Renal pelvis (tissue), 4 donors: ENCODE data around the gene CAMSAP1. TPM values are rescaled to one million over a fixed set of nuclear protein-coding genes. Genes with fewer than 3 reads are reported as not detected.

Experiments
- DNase-seq: peaks from one replicate; pipeline ENCODE4 v3.0.0-alpha.2; 2013
- polyA plus RNA-seq, 3 donors: library from polyadenylated mRNA; unstranded; fragments of 120-200 nt; gene quantifications; one replicate each; pipeline ENCODE4 v1.2.1, GENCODE V29; 2013; ENCODE audit not compliant: insufficient read length in 3 of 3

The CAMSAP1 gene
- polyA plus RNA-seq, 3 donors: 22.0 to 29.0 (median 26.0) TPM

- DNase-seq: no peak
These were observed 34.1 kb upstream of the CAMSAP1 start for GRCh38 chr9:135941288-135941995.

DNA sequence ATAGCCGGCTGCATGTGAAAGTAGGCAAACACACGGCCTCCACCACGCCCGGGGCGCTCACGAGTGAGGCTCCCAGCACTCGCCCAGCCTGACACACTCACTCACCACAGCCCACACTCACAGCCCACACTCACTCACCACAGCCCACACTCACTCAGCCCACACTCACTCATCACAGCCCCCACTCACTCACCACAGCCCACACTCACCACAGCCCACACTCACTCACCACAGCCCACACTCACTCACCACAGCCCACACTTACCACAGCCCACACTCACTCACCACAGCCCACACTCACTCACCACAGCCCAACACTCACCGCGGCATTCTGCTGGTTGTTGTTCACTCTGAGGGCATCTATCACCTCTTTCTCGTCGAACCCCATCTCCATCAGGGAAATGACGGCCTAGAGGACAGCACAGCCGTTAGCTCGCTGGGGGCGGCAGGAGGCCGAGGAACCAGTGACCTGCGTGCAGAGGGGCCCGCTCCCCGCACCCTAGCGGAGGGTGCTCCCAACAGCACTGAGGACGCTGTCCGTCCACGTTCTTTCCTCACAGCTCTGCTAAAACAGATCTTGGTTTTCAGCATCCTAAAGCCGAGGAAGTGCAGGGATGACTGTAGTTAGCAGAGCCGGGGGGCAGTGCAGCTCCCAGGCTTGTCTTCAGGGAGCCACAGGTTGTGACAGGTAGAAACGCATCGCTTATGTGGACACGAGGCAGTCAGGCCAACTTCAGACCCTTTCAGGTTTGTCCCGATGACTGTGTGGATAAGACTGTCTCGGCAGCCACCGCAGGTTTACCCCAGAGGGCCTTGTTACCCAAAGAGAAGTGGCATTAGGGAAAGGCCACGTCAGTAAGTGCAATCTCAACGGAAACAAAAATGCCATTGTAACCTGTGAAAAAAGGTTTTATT lies 32.3 kb upstream of the CAMSAP1 start:
- DNase-seq: no peak

DNA sequence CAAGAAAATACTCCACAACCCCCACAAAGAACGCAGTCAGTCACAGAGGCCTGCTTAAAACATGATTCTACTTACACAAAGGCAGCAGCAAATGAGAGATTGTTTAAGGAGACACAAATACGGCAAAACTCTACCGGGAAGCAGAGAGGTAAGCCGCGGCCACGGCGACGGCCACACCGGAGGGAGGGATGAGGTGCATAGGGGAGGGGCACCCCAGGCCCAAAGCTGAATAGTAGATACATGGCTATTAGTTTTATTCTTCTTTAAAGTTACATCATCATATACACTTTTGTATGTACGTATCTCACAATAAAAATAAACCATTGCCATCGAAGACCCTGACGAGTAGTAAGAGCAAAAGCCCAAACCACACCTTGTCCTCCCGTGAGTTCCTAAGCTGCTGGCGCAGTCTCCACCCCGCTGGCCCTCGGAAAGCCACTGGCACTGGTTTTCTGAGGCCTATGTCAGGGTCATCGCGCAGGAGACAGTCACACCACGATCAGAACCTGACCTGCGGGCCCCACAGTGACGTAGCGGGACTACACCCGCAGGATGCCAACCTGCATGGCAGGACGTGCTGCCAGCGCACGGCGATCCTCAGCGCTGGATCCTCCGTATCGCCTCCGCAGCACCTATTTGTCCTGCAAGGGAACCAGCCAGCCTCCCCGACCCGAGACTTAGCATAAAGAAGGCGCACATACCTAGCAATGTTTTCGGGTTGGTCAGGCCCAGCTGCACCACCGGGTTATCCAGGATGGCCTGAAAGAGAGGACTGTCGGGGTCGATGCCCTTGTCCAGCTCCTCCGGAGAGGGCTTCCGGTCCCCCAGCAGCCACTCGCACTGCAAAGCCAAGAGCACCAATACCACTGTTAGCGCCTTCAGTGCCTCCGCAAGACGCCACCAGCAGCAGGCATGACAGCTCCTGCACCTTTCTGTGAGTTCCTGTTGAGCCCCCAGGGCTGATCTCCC lies 30.5 kb upstream of the CAMSAP1 start:
- no peak for DNase-seq

- DNase-seq: no peak
These were observed 25.8 kb upstream of the CAMSAP1 start for GRCh38 chr9:135933114-135933513.

DNA sequence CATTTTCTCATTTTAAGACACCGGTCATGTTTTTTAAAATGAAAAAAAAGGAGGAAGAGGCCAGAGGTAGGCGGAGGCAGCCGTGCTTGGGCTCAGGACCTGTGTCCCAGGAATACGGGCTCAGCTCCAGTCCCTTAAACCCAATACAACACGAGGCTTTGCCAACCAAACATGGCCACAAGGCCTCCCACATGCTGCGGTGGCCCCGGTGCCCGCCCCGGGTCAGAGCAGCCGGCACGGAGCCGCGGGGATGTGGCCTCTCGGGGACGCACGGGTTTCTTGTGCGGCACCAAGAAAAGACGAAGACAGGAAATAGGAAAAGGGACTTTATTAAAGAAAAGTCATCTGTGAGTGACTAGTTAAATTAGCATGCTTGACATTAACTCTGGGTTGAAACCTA lies 25.3 kb upstream of the CAMSAP1 start:
- DNase-seq: no peak

DNA sequence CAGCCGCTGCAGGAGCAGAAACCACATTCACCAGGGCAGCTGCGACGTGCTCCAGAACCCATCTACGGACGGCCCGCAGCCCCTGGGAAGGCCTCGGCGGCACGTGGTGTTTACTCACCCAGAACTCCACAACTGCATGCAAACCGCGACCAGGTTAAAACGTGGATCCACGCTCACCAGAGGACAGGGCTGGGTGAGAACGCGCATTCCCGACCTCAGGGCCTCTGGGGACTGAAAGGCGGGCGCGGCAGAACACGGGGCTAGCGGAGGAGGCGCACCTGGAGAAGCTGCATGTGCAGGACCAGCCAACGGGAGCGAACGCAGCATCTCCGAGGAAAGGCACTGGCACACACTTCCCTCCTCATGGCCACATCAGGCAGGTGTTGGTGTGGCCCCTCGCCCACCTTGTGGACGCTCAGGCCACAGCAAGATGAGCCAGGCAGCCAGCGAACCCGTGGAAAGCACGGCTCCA lies 24.0 kb upstream of the CAMSAP1 start:
- DNase-seq: no peak

- DNase-seq: no peak
These were observed 23.4 kb upstream of the CAMSAP1 start for GRCh38 chr9:135930446-135931345.

- DNase-seq: no peak
These were observed 22.5 kb upstream of the CAMSAP1 start for GRCh38 chr9:135929656-135930445.

DNA sequence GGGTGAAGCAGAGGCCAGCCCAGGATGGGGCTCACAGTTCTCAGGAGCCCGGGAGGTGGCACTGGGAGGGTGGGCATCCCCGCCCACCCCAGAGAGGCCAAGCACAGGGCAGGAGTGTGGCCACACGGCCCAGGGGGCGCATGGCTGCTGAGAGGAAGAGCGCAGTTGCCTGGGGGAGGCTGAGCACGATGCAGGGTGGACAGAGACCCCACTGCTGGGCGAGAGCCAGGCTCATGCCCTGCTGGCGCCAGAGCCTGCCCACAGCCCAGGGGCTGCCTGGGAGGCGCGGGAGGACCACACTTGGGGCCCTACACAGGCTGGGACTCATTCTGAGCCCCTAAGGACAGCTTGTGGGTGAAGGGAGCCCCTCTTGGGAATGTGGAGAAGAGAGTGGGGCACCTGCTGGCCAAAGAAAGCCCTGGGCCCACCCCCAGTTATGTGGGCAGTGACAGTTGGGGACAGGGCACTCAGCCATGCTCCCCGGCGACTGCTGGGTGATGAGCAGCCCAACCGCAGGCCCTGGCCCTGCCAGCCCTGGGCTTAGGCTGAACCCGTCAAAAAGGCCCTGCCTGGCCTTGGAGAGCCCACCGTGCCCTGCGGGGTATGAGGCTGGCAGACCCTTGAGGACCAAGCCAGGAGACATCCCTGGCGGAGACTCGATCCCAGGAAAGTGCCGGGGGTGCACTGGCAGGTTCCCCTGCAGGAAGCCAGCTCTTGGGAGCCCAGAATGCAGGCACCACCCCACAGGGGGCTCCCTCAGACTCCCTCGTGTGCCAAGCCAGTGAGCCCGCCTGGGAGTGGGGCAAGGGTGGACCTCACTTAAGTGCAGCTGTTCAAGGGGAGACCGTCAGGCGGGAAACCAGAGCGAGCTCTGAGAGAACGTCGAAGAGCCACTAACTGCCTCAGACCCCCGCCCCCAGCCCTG lies 21.6 kb upstream of the CAMSAP1 start:
- DNase-seq: no peak

DNA sequence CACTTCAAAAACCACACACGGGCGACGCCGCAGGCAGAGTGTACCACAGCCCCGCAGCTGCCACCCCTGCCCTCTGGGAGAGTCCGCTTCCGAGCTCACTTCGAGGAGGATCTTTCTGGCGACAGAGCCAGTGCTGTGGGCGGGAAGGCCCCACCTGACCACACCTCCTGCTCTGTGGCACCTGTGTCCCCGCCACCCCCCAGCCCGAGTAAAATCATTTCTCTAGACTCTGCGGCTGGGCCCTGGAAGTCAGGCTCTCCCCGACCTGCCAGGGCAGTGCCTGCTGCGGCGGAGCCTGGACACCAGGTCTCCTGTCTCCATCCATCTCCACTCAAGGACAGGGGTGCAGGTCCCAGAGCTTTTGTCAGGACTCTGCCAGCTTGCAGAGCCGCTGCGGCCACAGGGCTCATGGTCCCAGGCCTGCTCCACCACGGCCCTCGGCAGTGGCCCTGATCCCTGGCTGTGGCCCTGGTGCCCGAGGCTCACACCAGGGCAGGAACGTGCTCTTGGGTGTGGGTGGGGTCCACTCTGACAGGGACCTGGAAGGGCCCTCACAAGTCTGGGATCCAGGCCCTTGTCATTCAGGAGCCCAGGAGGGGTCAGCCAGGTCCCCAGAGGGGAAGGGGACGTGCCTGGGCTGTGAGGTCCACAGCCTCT lies 20.9 kb upstream of the CAMSAP1 start:
- no peak for DNase-seq

DNA sequence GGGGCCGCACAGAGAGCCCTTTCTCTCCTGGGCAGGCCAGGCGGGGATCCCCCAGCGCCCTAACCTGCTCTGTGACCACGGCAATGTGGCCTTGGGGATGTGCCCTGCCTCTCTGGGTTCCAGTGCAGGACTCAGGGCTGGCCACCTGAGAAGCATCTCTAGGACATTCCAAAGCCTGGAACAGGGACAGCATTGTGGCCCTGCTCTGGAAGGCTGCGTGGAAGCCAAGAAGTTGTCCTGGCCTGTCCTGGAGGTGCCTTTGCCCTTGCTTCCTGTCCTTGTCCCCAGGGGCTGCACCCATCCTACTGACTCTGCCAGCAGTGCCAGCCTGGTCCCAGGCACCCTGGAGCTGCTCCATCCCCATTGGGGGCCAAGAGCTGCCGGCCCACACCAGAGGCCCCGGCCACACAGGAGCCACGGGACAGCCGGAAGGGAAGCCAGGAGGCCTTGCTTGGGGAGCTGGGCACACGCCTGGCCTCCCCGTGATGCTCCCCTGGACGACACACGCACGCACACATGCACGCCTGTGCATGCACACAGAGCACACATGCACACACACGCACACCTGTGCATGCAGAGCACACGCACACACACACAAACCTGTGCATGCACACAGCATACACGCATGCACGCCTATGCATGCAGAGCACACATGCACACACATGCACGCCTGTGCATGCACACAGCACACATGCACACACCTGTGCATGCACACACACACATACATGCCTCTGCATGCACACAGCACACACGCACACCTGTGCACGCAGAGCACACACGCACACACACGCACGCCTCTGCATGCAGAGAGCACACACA lies 20.1 kb upstream of the CAMSAP1 start:
- DNase-seq: no peak

DNA sequence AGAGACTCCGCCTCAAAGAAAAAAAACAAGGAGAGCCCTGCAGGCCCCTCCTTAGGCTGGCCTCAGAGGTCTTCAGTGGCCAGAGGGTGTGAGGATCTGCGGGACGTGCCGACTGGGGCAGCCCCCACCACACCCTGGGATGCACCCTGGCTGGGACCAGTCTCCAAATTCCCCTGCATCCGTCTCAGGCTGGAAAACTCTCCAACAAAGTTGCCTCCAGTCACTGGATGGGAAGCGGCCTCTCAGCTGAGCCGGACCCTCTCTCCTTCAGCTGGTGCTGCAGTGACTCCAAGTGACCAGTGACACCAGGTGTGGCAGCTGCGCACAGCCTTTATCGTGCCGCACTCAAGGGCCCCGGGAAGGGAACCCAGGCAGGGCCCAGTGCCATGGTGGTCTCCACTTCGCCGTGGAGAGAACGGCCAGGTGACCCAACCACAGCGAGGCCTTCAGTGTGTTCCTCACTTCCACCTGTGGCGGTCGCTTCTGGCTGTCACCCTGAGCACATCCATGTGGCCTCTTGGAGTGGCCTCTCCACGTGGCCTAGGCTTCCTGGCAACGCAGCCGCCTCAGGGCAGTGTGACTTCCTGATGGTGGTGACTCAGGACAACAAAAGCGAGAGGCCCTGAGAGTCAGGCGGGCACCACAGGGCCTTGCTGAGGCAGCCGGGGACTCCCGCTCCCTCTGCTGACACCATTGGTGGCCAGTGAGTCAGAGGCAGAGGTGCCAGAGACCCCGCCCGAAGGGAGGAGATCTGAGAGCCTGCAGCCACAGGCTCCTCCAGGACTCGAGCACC lies 19.3 kb upstream of the CAMSAP1 start:
- no peak for DNase-seq

- no peak for DNase-seq
These were observed 18.3 kb upstream of the CAMSAP1 start for GRCh38 chr9:135925496-135926133.

GRCh38 chr9:135924628-135925338 lies 17.4 kb upstream of the CAMSAP1 start:
- DNase-seq: no peak

DNA sequence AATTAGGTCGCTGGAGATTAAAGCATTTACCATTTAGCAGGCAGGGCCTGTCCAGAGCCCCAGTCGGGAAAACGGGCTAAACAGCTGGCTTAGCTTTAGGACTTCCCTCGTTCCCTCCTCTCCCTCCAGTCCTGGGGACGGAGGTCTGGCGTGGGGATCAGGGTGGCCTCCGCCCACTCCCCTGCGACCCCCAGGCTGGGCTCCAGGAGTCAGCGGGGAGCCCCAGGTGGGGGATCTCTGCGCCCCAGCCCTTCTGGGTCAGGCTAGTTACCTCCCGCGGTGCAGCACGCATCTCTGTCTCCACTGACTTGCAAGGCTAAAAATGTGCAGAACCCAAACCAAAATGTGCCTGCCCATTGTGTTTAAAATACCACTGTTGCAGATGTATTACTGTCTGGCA lies 16.2 kb upstream of the CAMSAP1 start:
- no peak for DNase-seq
